ENCODE data around the gene SERPINA3. TPM values are rescaled to one million over a fixed set of nuclear protein-coding genes. Genes with fewer than 3 reads are reported as not detected.

SERPINA3 gene
- total RNA-seq, 5 donors from 2014 or later (not counting 1 experiment from before 2014, with no cell fraction given), result 4.0 to 6.1 (median 4.4) TPM; not detected in 2

- Histone ChIP-seq H3K9me3 (no peaks in the 10 kb centered on the region), H3K4me3 (ENCODE audit: control insufficient read depth in 1 of 2, extremely low read depth in 1 of 2, low read length in 1 of 2) (no peak overlapping the region), H3K27ac (ENCODE audit: low read length) (no peak overlapping the region), H3K27me3 (replicated peaks in 1 of 2; ENCODE audit: control insufficient read depth in 2 of 2, extremely low read depth in 1 of 2, insufficient read depth in 2 of 2, low read length in 1 of 2) (peaks cover 0 to 28% of the 10 kb centered on the region in 2 experiments), H3K4me1 (ENCODE audit: control insufficient read depth in 1 of 2, extremely low read depth in 1 of 2, insufficient read depth in 2 of 2, low read length in 2 of 2) (no peaks in the 10 kb centered on the region), H3K36me3 (ENCODE audit: control insufficient read depth in 2 of 2, extremely low read depth in 1 of 2, insufficient read depth in 1 of 2, low read length in 1 of 2) (no peaks in the 10 kb centered on the region)
- ATAC-seq (replicated peaks in 1 of 4) (no peak), DNase-seq (no peak)
- WGBS (ENCODE audit: insufficient coverage), result 52% methylated on average over 2 of the region's 2 CpGs
- POLR2A ChIA-PET, result no interaction called here
- no peak overlapping the region for H3K27ac Mint-ChIP-seq
- H3K4me3 Mint-ChIP-seq, result no peak overlapping the region
- H3K9me3 Mint-ChIP-seq, result no peaks in the 10 kb centered on the region
- peaks cover 15 to 26% of the 10 kb centered on the region in 2 donors for H3K27me3 Mint-ChIP-seq
- no peaks in the 10 kb centered on the region for H3K36me3 Mint-ChIP-seq
- no peaks in the 10 kb centered on the region for H3K4me1 Mint-ChIP-seq
- CTCF ChIA-PET, result no interaction called here
Observed at GRCh38 chr14:94625353-94625635, 13.1 kb downstream of the SERPINA3 start.

GRCh38 chr14:94628578-94628977, 16.4 kb downstream of the SERPINA3 start:
- Histone ChIP-seq H3K4me3 (ENCODE audit: control insufficient read depth in 1 of 2, extremely low read depth in 1 of 2, low read length in 1 of 2) (no peak overlapping the region), H3K27ac (ENCODE audit: low read length) (no peak overlapping the region), H3K36me3 (ENCODE audit: control insufficient read depth in 2 of 2, extremely low read depth in 1 of 2, insufficient read depth in 1 of 2, low read length in 1 of 2) (no peaks in the 10 kb centered on the region), H3K9me3 (no peaks in the 10 kb centered on the region), H3K4me1 (ENCODE audit: control insufficient read depth in 1 of 2, extremely low read depth in 1 of 2, insufficient read depth in 2 of 2, low read length in 2 of 2) (no peaks in the 10 kb centered on the region), H3K27me3 (replicated peaks in 1 of 2; ENCODE audit: control insufficient read depth in 2 of 2, extremely low read depth in 1 of 2, insufficient read depth in 2 of 2, low read length in 1 of 2) (peaks cover 0 to 16% of the 10 kb centered on the region in 2 experiments)
- Mint-ChIP-seq H3K27me3 (peaks cover 5 to 13% of the 10 kb centered on the region in 2 donors), H3K27ac (no peak overlapping the region), H3K9me3 (no peaks in the 10 kb centered on the region), H3K4me1 (no peaks in the 10 kb centered on the region), H3K36me3 (no peaks in the 10 kb centered on the region), H3K4me3 (no peak overlapping the region)
- WGBS (ENCODE audit: insufficient coverage), result 83% methylated on average over 5 of the region's 5 CpGs
- ATAC-seq (replicated peaks in 1 of 4), result no peak
- ChIA-PET POLR2A (no interaction called here), CTCF (no interaction called here)
- no peak for DNase-seq

DNA sequence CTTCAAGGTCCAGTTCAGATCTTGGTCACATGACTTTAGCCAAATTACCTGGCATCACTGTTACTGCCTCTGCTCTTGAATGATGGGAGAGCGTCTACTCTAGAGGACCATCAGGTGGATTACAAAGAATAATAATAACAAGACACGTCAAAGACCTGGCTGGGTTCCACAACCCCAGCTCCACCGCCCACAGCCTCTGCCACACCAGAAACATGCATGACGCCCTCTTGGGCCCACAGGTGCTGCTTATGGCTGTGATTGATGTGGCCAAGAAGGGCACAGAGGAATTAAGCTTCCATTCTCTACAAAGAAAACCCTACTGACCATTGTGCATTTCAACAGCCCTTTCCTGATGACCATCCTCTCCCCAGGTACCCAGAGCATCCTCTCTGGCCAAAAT, 18.2 kb downstream of the SERPINA3 start:
- peaks cover 0 to 13% of the 10 kb centered on the region in 2 experiments for H3K27me3 ChIP-seq (replicated peaks in 1 of 2; ENCODE audit: control insufficient read depth in 2 of 2, extremely low read depth in 1 of 2, insufficient read depth in 2 of 2, low read length in 1 of 2)
- no peaks in the 10 kb centered on the region for H3K4me1 ChIP-seq (ENCODE audit: control insufficient read depth in 1 of 2, extremely low read depth in 1 of 2, insufficient read depth in 2 of 2, low read length in 2 of 2)
- H3K36me3 Mint-ChIP-seq, result no peaks in the 10 kb centered on the region
- POLR2A ChIA-PET, result no interaction called here
- ATAC-seq (replicated peaks in 1 of 4) (no peak), DNase-seq (no peak)
- no peak overlapping the region for H3K27ac Mint-ChIP-seq
- no peak overlapping the region for H3K4me3 Mint-ChIP-seq
- CTCF ChIA-PET, result no interaction called here
- H3K27ac ChIP-seq (ENCODE audit: low read length), result no peak overlapping the region
- no peak overlapping the region for H3K4me3 ChIP-seq (ENCODE audit: control insufficient read depth in 1 of 2, extremely low read depth in 1 of 2, low read length in 1 of 2)
- H3K36me3 ChIP-seq (ENCODE audit: control insufficient read depth in 2 of 2, extremely low read depth in 1 of 2, insufficient read depth in 1 of 2, low read length in 1 of 2), result no peaks in the 10 kb centered on the region
- no peaks in the 10 kb centered on the region for H3K9me3 Mint-ChIP-seq
- H3K4me1 Mint-ChIP-seq, result no peaks in the 10 kb centered on the region
- no peaks in the 10 kb centered on the region for H3K9me3 ChIP-seq
- peaks cover 12 to 13% of the 10 kb centered on the region in 2 donors for H3K27me3 Mint-ChIP-seq
- WGBS (ENCODE audit: insufficient coverage), result no CpG with 5 or more reads among the region's 4 CpGs

GRCh38 chr14:94631050-94631449, 18.9 kb downstream of the SERPINA3 start:
- H3K4me1 ChIP-seq (ENCODE audit: control insufficient read depth in 1 of 2, extremely low read depth in 1 of 2, insufficient read depth in 2 of 2, low read length in 2 of 2), result no peaks in the 10 kb centered on the region
- CTCF ChIA-PET, result no interaction called here
- ATAC-seq (replicated peaks in 1 of 4) (no peak), DNase-seq (no peak)
- H3K4me3 ChIP-seq (ENCODE audit: control insufficient read depth in 1 of 2, extremely low read depth in 1 of 2, low read length in 1 of 2), result no peak overlapping the region
- no peaks in the 10 kb centered on the region for H3K36me3 Mint-ChIP-seq
- H3K27me3 ChIP-seq (replicated peaks in 1 of 2; ENCODE audit: control insufficient read depth in 2 of 2, extremely low read depth in 1 of 2, insufficient read depth in 2 of 2, low read length in 1 of 2), result peaks cover 0 to 13% of the 10 kb centered on the region in 2 experiments
- no CpG with 5 or more reads among the region's 1 CpG for WGBS (ENCODE audit: insufficient coverage)
- no peak overlapping the region for H3K27ac ChIP-seq (ENCODE audit: low read length)
- H3K4me3 Mint-ChIP-seq, result no peak overlapping the region
- H3K9me3 Mint-ChIP-seq, result no peaks in the 10 kb centered on the region
- H3K36me3 ChIP-seq (ENCODE audit: control insufficient read depth in 2 of 2, extremely low read depth in 1 of 2, insufficient read depth in 1 of 2, low read length in 1 of 2), result no peaks in the 10 kb centered on the region
- H3K4me1 Mint-ChIP-seq, result no peaks in the 10 kb centered on the region
- peaks cover 12 to 13% of the 10 kb centered on the region in 2 donors for H3K27me3 Mint-ChIP-seq
- H3K27ac Mint-ChIP-seq, result no peak overlapping the region
- POLR2A ChIA-PET, result no interaction called here
- no peaks in the 10 kb centered on the region for H3K9me3 ChIP-seq

DNA sequence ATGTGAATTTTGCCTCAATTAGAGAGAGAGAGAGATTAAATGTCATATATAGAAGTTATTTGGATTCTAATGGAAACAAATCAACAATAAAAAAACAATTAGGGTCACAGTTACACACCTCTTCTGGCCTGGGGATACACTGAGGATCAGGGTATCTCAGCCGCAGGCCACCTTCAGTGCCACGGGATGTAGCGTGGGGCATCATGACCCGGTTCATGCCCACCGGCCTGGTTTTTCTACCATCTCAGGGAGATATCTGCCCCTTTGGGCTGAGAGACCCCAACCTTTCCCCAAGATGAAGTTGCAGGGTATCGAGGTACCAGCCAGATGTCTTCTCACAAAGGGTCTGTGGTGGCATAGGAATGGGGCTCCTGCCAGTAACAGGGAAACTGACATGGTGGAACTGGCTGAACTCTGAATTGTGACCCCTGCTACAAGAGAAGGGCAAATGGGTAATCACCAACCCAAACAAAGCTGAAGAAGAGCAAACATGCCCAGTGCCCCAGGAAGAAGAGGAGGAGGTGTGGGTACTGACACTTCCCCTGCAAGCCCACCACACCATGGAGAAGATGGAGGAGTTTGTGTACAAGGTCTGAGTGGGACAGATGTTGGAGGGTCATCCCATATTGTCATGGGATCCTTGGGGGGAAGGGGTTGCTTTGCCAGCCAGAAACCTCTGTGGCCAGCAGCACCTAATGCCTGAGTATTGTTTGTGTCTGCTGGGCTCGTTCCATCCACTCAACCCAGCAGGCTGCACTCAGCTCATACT, 19.5 kb downstream of the SERPINA3 start:
- H3K9me3 ChIP-seq, result no peaks in the 10 kb centered on the region
- CTCF ChIA-PET, result no interaction called here
- no peak overlapping the region for H3K27ac ChIP-seq (ENCODE audit: low read length)
- H3K4me3 ChIP-seq (ENCODE audit: control insufficient read depth in 1 of 2, extremely low read depth in 1 of 2, low read length in 1 of 2), result no peak overlapping the region
- POLR2A ChIA-PET, result no interaction called here
- H3K4me3 Mint-ChIP-seq, result no peak overlapping the region
- ATAC-seq (replicated peaks in 1 of 4) (no peak), DNase-seq (no peak)
- peaks cover 0 to 13% of the 10 kb centered on the region in 2 experiments for H3K27me3 ChIP-seq (replicated peaks in 1 of 2; ENCODE audit: control insufficient read depth in 2 of 2, extremely low read depth in 1 of 2, insufficient read depth in 2 of 2, low read length in 1 of 2)
- 92% methylated on average over 6 of the region's 7 CpGs for WGBS (ENCODE audit: insufficient coverage)
- no peaks in the 10 kb centered on the region for H3K4me1 Mint-ChIP-seq
- no peaks in the 10 kb centered on the region for H3K36me3 ChIP-seq (ENCODE audit: control insufficient read depth in 2 of 2, extremely low read depth in 1 of 2, insufficient read depth in 1 of 2, low read length in 1 of 2)
- no peaks in the 10 kb centered on the region for H3K36me3 Mint-ChIP-seq
- no peaks in the 10 kb centered on the region for H3K4me1 ChIP-seq (ENCODE audit: control insufficient read depth in 1 of 2, extremely low read depth in 1 of 2, insufficient read depth in 2 of 2, low read length in 2 of 2)
- H3K27ac Mint-ChIP-seq, result no peak overlapping the region
- H3K27me3 Mint-ChIP-seq, result peaks cover 12 to 13% of the 10 kb centered on the region in 2 donors
- no peaks in the 10 kb centered on the region for H3K9me3 Mint-ChIP-seq

DNA sequence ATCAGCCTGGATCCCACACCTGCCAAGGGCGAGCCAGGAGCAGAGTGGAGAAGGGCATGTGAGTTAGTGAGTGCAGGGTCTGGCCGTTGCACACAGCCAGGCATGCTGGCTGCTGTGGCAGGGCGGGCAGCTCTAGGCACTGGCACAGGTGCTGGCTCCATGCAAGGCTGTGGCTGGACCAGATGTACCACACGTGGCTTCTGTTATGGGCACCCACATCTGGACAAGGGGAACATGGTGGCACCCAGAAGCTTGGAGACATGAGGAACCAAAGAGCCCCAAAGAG, 20.1 kb downstream of the SERPINA3 start:
- Mint-ChIP-seq H3K27me3 (peaks cover 8 to 12% of the 10 kb centered on the region in 2 donors), H3K9me3 (no peaks in the 10 kb centered on the region), H3K4me3 (no peak overlapping the region), H3K27ac (no peak overlapping the region), H3K4me1 (no peaks in the 10 kb centered on the region), H3K36me3 (no peaks in the 10 kb centered on the region)
- H3K4me3 ChIP-seq (ENCODE audit: control insufficient read depth in 1 of 2, extremely low read depth in 1 of 2, low read length in 1 of 2), result no peak overlapping the region
- peaks cover 0 to 13% of the 10 kb centered on the region in 2 experiments for H3K27me3 ChIP-seq (replicated peaks in 1 of 2; ENCODE audit: control insufficient read depth in 2 of 2, extremely low read depth in 1 of 2, insufficient read depth in 2 of 2, low read length in 1 of 2)
- POLR2A ChIA-PET, result no interaction called here
- H3K9me3 ChIP-seq, result no peaks in the 10 kb centered on the region
- no peaks in the 10 kb centered on the region for H3K4me1 ChIP-seq (ENCODE audit: control insufficient read depth in 1 of 2, extremely low read depth in 1 of 2, insufficient read depth in 2 of 2, low read length in 2 of 2)
- DNase-seq (no peak), ATAC-seq (replicated peaks in 1 of 4) (no peak)
- H3K27ac ChIP-seq (ENCODE audit: low read length), result no peak overlapping the region
- CTCF ChIA-PET, result no interaction called here
- H3K36me3 ChIP-seq (ENCODE audit: control insufficient read depth in 2 of 2, extremely low read depth in 1 of 2, insufficient read depth in 1 of 2, low read length in 1 of 2), result no peaks in the 10 kb centered on the region
- 67% methylated on average over 4 of the region's 4 CpGs for WGBS (ENCODE audit: insufficient coverage)

DNA sequence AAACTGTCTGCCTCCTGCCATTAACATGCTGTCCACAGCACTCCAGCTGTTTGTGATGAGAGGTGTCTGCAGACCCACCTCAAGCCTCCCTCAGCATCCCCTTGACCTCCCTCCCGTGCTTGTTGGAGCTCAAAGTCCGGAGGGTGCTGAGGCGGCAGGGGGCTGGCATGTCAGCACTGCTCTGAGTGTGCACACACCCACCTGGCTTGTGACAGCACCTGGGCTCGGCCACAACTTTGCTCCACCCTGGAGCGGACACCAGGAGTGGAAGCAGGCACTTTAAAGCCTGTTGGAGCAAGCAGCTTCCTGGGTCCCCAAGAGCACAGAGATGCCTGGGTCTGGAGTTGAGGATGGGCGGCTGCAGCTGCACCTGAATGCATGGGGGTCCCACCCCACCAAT, 20.9 kb downstream of the SERPINA3 start:
- POLR2A ChIA-PET, result interaction anchor here in 1 of 2 donors (0.6 kb wide), 2 partner anchors 12 to 37 kb away, joined by 3 read pairs; no protein-coding TSS in a partner anchor
- Mint-ChIP-seq H3K9me3 (no peaks in the 10 kb centered on the region), H3K27me3 (peaks cover 6 to 12% of the 10 kb centered on the region in 2 donors), H3K36me3 (no peaks in the 10 kb centered on the region), H3K4me3 (no peak overlapping the region), H3K4me1 (no peaks in the 10 kb centered on the region), H3K27ac (no peak overlapping the region)
- no peak for DNase-seq
- H3K4me1 ChIP-seq (ENCODE audit: control insufficient read depth in 1 of 2, extremely low read depth in 1 of 2, insufficient read depth in 2 of 2, low read length in 2 of 2), result no peaks in the 10 kb centered on the region
- no peak overlapping the region for H3K4me3 ChIP-seq (ENCODE audit: control insufficient read depth in 1 of 2, extremely low read depth in 1 of 2, low read length in 1 of 2)
- ATAC-seq (replicated peaks in 1 of 4), result no peak
- H3K27me3 ChIP-seq (replicated peaks in 1 of 2; ENCODE audit: control insufficient read depth in 2 of 2, extremely low read depth in 1 of 2, insufficient read depth in 2 of 2, low read length in 1 of 2), result peaks cover 0 to 12% of the 10 kb centered on the region in 2 experiments
- no peak overlapping the region for H3K27ac ChIP-seq (ENCODE audit: low read length)
- CTCF ChIA-PET, result no interaction called here
- 67% methylated on average over 4 of the region's 6 CpGs for WGBS (ENCODE audit: insufficient coverage)
- no peaks in the 10 kb centered on the region for H3K36me3 ChIP-seq (ENCODE audit: control insufficient read depth in 2 of 2, extremely low read depth in 1 of 2, insufficient read depth in 1 of 2, low read length in 1 of 2)
- no peaks in the 10 kb centered on the region for H3K9me3 ChIP-seq
